H1 (cell line): ENCODE results near the gene EAF2. TPM values are rescaled to one million over a fixed set of nuclear protein-coding genes. Genes with fewer than 3 reads are reported as not detected.

Experiments used
- BCL11A ChIP-seq, 2 experiments: IDR thresholded peaks; one replicate each; pipeline ENCODE4 v1.6.1; 2011; ENCODE audit warnings: low read depth in 2 of 2, low read length in 2 of 2, mild to moderate bottlenecking in 2 of 2
- BRCA1 ChIP-seq: IDR thresholded peaks from 2 replicates; pipeline ENCODE4 v1.6.1; 2012; ENCODE audit warnings: low read depth, low read length, improper control_type of control experiment
- CBX8 ChIP-seq: fragments of 300-800, 300-1000 bp; sonication (generic); IDR thresholded peaks from 2 replicates; pipeline ENCODE4 v1.7.1; 2016; ENCODE audit warnings: low read depth, low read length, borderline replicate concordance
- CEBPB ChIP-seq: IDR thresholded peaks from 2 replicates; pipeline ENCODE4 v1.6.1; 2012; ENCODE audit warnings: low read depth, low read length
- CHD7 ChIP-seq: fragments of 300-600 bp; sonication (generic); IDR thresholded peaks from 2 replicates; pipeline ENCODE4 v1.7.1; 2012; ENCODE audit warnings: low read length, moderate library complexity, mild to moderate bottlenecking, inconsistent platforms; ENCODE audit not compliant: insufficient replicate concordance
- HDAC6 ChIP-seq: IDR thresholded peaks from one replicate; pipeline ENCODE4 v1.7.1; 2012; ENCODE audit warnings: low read depth, mild to moderate bottlenecking, inconsistent platforms, low read length, moderate library complexity
- POLR2A ChIP-seq, 2 experiments: IDR thresholded peaks; 1 replicate in 1 of 2; 2 replicates in 1 of 2; pipeline ENCODE4 v1.6.1; 2011; ENCODE audit warnings: low read depth in 2 of 2, low read length in 2 of 2, mild to moderate bottlenecking in 2 of 2; ENCODE audit errors: control extremely low read depth in 1 of 2
- SAP30 ChIP-seq: fragments of 300-600 bp; sonication (generic); IDR thresholded peaks from 2 replicates; pipeline ENCODE4 v1.7.1; 2012; ENCODE audit warnings: low read length, moderate library complexity, mild to moderate bottlenecking, inconsistent platforms; ENCODE audit not compliant: insufficient read depth, insufficient replicate concordance
- SP2 ChIP-seq: IDR thresholded peaks from 2 replicates; pipeline ENCODE4 v1.6.1; 2012; ENCODE audit warnings: mild to moderate bottlenecking, low read length, inconsistent platforms
- SP4 ChIP-seq: IDR thresholded peaks from 2 replicates; pipeline ENCODE4 v1.6.1; 2012; ENCODE audit warnings: low read length, inconsistent platforms
- TAF1 ChIP-seq: IDR thresholded peaks from 2 replicates; pipeline ENCODE4 v1.6.1; 2011; ENCODE audit warnings: mild to moderate bottlenecking, low read depth, low read length
- TBP ChIP-seq: IDR thresholded peaks from 2 replicates; pipeline ENCODE4 v1.6.1; 2011; ENCODE audit warnings: low read depth, low read length, improper control_type of control experiment
- polyA plus RNA-seq, 7 experiments: library from polyadenylated mRNA; depleted of rRNA in 3 of 7; stranded (reverse) in 5 of 7; unstranded in 2 of 7; fragments of >200 nt in 5 of 7; fragments of 200-250 nt in 2 of 7; gene quantifications; 1 replicate in 5 of 7; 2 replicates in 1 of 7; 4 replicates in 1 of 7; pipeline versions ENCODE4 v1.2.1 to v1.2.3, GENCODE V29; 2011 to 2013; ENCODE audit warnings: missing spikeins in 2 of 7, mixed read lengths in 2 of 7
- total RNA-seq: library from RNA; stranded (reverse); fragmentation: NEBNext Ultra II Directional; extraction: Animal tissue kit (Norgen Biotek cat#: 25700); gene quantifications from 2 replicates; pipeline ENCODE4 v1.2.1, GENCODE V29; 2021

EAF2 gene
- total and polyA plus RNA-seq, 2 of the 8 experiments (the other 6 are each of a cell fraction or from before 2014, with no cell fraction given) = 3.6 to 6.6 TPM

- no peak for TF ChIP-seq CHD7
- TF ChIP-seq SP2 = no peak
- TF ChIP-seq CEBPB = no peak
- peak; percentile 77 for TF ChIP-seq TBP
- TF ChIP-seq POLR2A (IDR thresholded peaks at IDR 0.05; ENCODE audit: control extremely low read depth in 1 of 2, low read depth in 2 of 2, low read length in 2 of 2) = peak; percentile 71 to 79
- TF ChIP-seq BCL11A (IDR thresholded peaks at IDR 0.05; ENCODE audit: low read depth in 2 of 2, low read length in 2 of 2) = no peak
- no peak for TF ChIP-seq HDAC6
- peak; percentile 85; the same call in 1 of the 2 replicates for TF ChIP-seq SP4
- TF ChIP-seq CBX8 = no peak
- peak; percentile 80 for TF ChIP-seq TAF1
- peak; percentile 14 for TF ChIP-seq SAP30
- no peak for TF ChIP-seq BRCA1
Observed at GRCh38 chr3:121834671-121835464, at the start of gene EAF2, which contains the start of gene IQCB1 (continued).
